Right lobe of liver (tissue), 6 donors: ENCODE measurements around the gene ITPA. TPM values are rescaled to one million over a fixed set of nuclear protein-coding genes. Genes with fewer than 3 reads are reported as not detected.

ENCODE experiments used
- ATAC-seq, 4 donors: fragments of 200-7000 bp; cut with Tn5 transposase; one replicate each; pipeline ENCODE4 v1.9.1; 2020; ENCODE audit warnings: mild to moderate bottlenecking in 4 of 4, moderate library complexity in 4 of 4
- DNase-seq, 3 donors: peaks; one replicate each; pipeline ENCODE4 v3.0.0-alpha.2; 2020
- H3K27ac ChIP-seq, 3 donors: fragments of 200-600 bp; one replicate each; pipeline ENCODE4 v1.8.0; 2022
- H3K27me3 ChIP-seq, 2 donors: fragments of 200-600 bp; one replicate each; pipeline ENCODE4 v1.8.0; 2022
- H3K36me3 ChIP-seq, 4 donors: fragments of 200-600 bp; sonication (generic) in 1 of 4; one replicate each; pipeline versions ENCODE4 v1.5.1 to v1.8.0; 2017 to 2022; ENCODE audit warnings: control low read depth in 1 of 4
- H3K4me1 ChIP-seq, 4 donors: fragments of 200-600 bp; sonication (generic) in 1 of 4; one replicate each; pipeline versions ENCODE4 v1.5.1 to v1.8.0; 2017 to 2022; ENCODE audit warnings: control low read depth in 1 of 4
- H3K4me3 ChIP-seq, 3 donors: fragments of 200-600 bp; one replicate each; pipeline ENCODE4 v1.8.0; 2022
- H3K9me3 ChIP-seq, 4 donors: fragments of 200-600 bp; sonication (generic) in 1 of 4; one replicate each; pipeline versions ENCODE4 v1.5.1 to v1.8.0; 2017 to 2022; ENCODE audit warnings: control low read depth in 1 of 4
- CTCF ChIP-seq, 4 donors: fragments of 200-600 bp in 3 of 4; fragments of 450-650 bp in 1 of 4; IDR thresholded peaks; one replicate each; pipeline versions ENCODE4 v1.5.1 to v1.8.0; 2016 to 2022; ENCODE audit warnings: antibody characterized with exemption in 4 of 4, mild to moderate bottlenecking in 2 of 4
- POLR2A ChIP-seq: fragments of 450-650 bp; IDR thresholded peaks from one replicate; pipeline ENCODE4 v1.6.1; 2017; ENCODE audit warnings: antibody characterized with exemption, mild to moderate bottlenecking
- WGBS: methylation state at CpG from one replicate; pipeline ENCODE4 v1.1.6; 2018; ENCODE audit warnings: low coverage, low lambda C conversion rate; ENCODE audit not compliant: insufficient coverage; ENCODE audit errors: missing lambda C conversion rate; 5-methylcytosine and 5-hydroxymethylcytosine counted together
- intact Hi-C, 2 donors: fragments of 100-400 bp; cut with DNase I; formaldehyde crosslinking; loops; one replicate each; pipeline versions ENCODE4 v1.11.2 to v1.14.1; 2022
- total RNA-seq, 6 experiments: library from RNA; depleted of rRNA in 2 of 6; stranded (reverse); fragments of >200 nt in 2 of 6; fragmentation: NEBNext Ultra II Directional in 3 of 6; extraction: Animal tissue kit (Norgen Biotek cat#: 25700) in 3 of 6; gene quantifications; one replicate each; pipeline versions ENCODE4 v1.1.0 to v1.2.4, GENCODE V29; 2016 to 2023
- donor health status: DM: no; HTN: yes; CAD: no.
- donor health status: DM: no; HTN: no; CAD: no.
- donor health status: DM: no; HTN: no; CAD: no.
- donor health status: DM: no; HTN: yes; CAD: no.
- donor health status: DM: no; HTN: yes; CAD: no.

The ITPA gene
- total RNA-seq, 6 experiments from 2014 or later = 17.5 to 38.8 (median 26.7) TPM

GRCh38 chr20:3242172-3242692 is 32.9 kb downstream of the ITPA start:
- no peaks in the 10 kb centered on the region for H3K9me3 ChIP-seq
- peaks cover 0 to 7% of the 10 kb centered on the region in 2 donors for H3K27me3 ChIP-seq
- no peak overlapping the region for H3K27ac ChIP-seq
- 59% methylated on average over 6 of the region's 6 CpGs for WGBS
- peaks cover 0 to 17% (median 0%) of the 10 kb centered on the region in 4 donors for H3K4me1 ChIP-seq
- no peak for DNase-seq
- ATAC-seq = no peak
- TF ChIP-seq CTCF (IDR thresholded peaks at IDR 0.05) = no peak
- no peak for TF ChIP-seq POLR2A
- H3K4me3 ChIP-seq = no peak overlapping the region
- H3K36me3 ChIP-seq = no peaks in the 10 kb centered on the region
- intact Hi-C loops = no loop called here

- no peak for DNase-seq
- no peak for ATAC-seq
- H3K27ac ChIP-seq = no peak overlapping the region
- intact Hi-C loops = no loop called here
- TF ChIP-seq POLR2A = no peak
- TF ChIP-seq CTCF (IDR thresholded peaks at IDR 0.05) = no peak
- peaks cover 0 to 7% of the 10 kb centered on the region in 2 donors for H3K27me3 ChIP-seq
- H3K4me1 ChIP-seq = peaks cover 0 to 12% (median 0%) of the 10 kb centered on the region in 4 donors
- H3K9me3 ChIP-seq = no peaks in the 10 kb centered on the region
- no peak overlapping the region for H3K4me3 ChIP-seq
- whole genome bisulfite sequencing = 82% methylated on average over 11 of the region's 11 CpGs
- no peaks in the 10 kb centered on the region for H3K36me3 ChIP-seq
These were observed 34.5 kb downstream of the ITPA start for GRCh38 chr20:3243718-3244358.

GRCh38 chr20:3244613-3245012 is 35.3 kb downstream of the ITPA start:
- no CpG with 5 or more reads among the region's 1 CpG for WGBS
- Histone ChIP-seq H3K4me3 (no peak overlapping the region), H3K4me1 (peaks cover 0 to 11% (median 0%) of the 10 kb centered on the region in 4 donors), H3K9me3 (no peaks in the 10 kb centered on the region), H3K27ac (no peak overlapping the region), H3K36me3 (no peaks in the 10 kb centered on the region), H3K27me3 (peaks cover 0 to 2% of the 10 kb centered on the region in 2 donors)
- intact Hi-C loops = no loop called here
- ATAC-seq = no peak
- DNase-seq = no peak
- no peak for TF ChIP-seq CTCF (IDR thresholded peaks at IDR 0.05)
- TF ChIP-seq POLR2A = no peak

- DNase-seq (no peak), ATAC-seq (no peak)
- intact Hi-C loops = no loop called here
- Histone ChIP-seq H3K9me3 (no peaks in the 10 kb centered on the region), H3K36me3 (no peaks in the 10 kb centered on the region), H3K27ac (no peak overlapping the region), H3K4me1 (peaks cover 0 to 8% (median 0%) of the 10 kb centered on the region in 4 donors), H3K27me3 (no peaks in the 10 kb centered on the region), H3K4me3 (no peak overlapping the region)
- 53% methylated on average over 2 of the region's 2 CpGs for WGBS
- TF ChIP-seq POLR2A (no peak), CTCF (IDR thresholded peaks at IDR 0.05) (no peak)
These were observed 35.9 kb downstream of the ITPA start for GRCh38 chr20:3245156-3245555.
